C4-2B (cell line): ENCODE data around the gene KCNMA1.
A peak's percentile ranks its signal among the peaks of the same experiment; 100 is the strongest.

Source experiments
- H3K27ac ChIP-seq: fragments of 450-650 bp; 2 replicates; pipeline ENCODE4 v1.5.1; 2017
- CTCF ChIP-seq: fragments of 450-650 bp; conservative IDR thresholded peaks from 2 replicates; pipeline ENCODE4 v1.5.1; 2017; ENCODE audit warnings: mild to moderate bottlenecking
- ZFX ChIP-seq: fragments of 450-650 bp; IDR thresholded peaks from 2 replicates; pipeline ENCODE4 v1.6.1; 2017

Gene KCNMA1

GRCh38 chr10:77111611-77112550, 525.7 kb downstream of the KCNMA1 start:
- TF ChIP-seq CTCF (peak; percentile 89), ZFX (no peak)
- no peak overlapping the region for H3K27ac ChIP-seq

DNA sequence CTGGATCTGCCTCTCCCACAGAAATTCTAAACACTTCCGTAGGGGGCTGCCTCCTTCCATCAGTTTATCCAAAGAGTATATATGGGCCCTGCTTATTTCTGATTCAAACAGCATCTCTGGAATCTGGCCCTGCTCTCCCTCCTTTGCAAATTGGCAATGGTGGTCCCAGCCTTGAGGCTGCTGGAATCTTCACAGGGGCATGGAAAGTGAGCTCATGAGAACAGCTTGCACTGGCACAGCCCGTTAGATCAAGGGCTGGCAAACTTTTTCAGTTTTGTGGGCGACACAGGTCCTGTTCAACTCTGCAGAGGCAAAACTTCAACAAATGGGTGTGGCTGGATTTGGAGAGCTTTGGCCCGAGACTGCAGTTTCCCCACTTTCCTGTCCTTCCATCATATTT, 526.9 kb downstream of the KCNMA1 start:
- no peak overlapping the region for H3K27ac ChIP-seq
- TF ChIP-seq ZFX: no peak

DNA sequence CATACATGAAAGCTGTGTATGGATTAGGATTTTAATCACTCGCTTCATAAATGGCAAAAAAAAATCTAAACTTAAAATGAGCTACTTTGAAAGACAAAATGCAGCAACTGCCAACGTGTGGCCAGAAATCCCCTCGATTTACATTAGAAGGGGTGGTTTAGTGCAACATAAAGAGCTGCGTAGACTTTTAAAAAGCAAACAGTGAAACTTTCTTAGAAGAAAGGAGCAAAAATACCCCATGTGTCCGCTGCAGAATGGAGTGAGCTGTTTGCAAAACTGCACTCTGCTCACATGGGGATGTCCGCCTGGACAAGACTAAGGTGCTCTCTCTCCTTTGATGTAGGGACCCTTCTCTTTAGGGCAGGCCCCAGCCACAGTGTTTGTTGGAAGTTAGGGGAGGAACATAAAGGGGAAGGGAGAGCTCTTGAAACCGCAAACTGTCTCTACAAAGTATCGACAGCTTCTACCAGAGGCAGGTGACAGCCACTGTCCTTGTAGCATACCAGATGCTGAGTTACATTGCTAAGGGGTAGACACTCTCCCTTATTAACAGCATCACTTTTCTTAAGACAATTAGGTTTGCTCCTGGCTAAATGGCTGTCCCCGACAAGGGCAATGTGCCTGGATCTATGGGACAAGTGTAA, 528.1 kb downstream of the KCNMA1 start:
- TF ChIP-seq ZFX (no peak), CTCF (no peak)
- H3K27ac ChIP-seq: no peak overlapping the region

GRCh38 chr10:77106676-77107075, 530.9 kb downstream of the KCNMA1 start:
- no peak for TF ChIP-seq ZFX
- no peak for TF ChIP-seq CTCF
- H3K27ac ChIP-seq: no peak overlapping the region

DNA sequence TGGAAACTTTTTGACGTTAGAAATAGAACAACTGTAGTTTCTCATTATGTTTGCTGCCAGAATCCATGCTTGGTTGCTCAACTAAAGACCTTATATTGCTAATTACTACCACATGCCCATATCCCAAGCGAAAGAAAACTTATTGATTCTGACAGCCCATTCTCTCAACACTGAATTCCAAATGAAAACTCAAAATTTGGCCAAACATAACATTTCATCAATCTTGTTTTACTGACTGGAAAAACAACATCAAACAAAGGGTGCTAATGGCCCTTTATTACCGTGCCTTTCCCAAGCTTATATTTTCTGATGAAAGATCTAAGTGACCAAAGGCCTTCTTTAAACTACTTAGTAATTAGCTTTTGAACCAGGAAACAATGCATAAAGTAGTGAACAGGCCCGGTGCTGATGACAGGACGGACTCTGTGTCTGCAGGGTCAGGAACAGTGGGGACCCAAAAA, 531.8 kb downstream of the KCNMA1 start:
- TF ChIP-seq ZFX (no peak), CTCF (no peak)

DNA sequence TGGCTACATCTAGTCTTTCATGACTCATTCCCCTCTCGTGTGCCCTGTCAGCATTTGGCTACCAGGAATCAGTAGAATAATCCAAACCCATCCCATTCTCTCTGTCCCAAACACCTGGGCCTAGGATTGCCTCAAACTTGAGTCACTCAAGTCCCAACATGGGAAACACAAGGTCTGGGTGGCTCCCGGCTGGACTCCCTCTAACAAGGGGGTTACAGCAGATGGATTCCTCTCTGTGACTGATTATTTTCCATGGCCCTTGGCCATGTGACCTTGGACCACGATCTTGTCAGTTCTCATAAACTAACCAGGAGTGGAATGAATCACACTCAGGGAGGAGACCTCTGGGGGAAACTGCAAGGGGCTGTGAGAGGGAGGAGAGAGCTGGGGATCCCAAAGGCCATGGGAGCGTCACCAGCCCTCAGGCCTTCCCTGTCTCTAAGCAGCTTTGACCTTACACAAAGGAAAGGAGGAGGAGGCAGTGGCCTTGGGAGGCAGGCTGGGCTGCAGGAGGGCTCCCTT, 533.1 kb downstream of the KCNMA1 start:
- TF ChIP-seq CTCF: no peak
- TF ChIP-seq ZFX: no peak
- H3K27ac ChIP-seq: no peak overlapping the region

More for the DNA sequence above, 531.8 kb downstream of the KCNMA1 start:
- no peak overlapping the region for H3K27ac ChIP-seq

DNA sequence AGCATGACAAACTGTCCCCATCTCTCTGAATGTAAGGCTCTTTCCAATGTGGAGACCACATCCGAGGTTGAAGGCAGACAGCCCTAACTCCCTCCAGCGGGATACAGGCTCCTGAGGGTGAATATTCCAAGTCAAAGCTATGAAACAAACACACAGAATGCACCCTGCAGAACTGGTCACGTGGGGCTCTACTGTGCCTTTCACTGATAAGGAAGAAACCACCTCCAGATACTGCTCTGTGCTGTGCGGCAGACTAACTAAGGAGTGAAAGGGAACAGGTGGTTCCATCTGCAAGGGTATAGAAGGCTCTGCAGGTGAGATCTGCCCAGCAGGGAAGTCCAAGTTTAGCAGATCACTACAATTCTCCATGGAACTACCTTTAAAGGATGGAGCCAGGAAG, 534.4 kb downstream of the KCNMA1 start:
- TF ChIP-seq CTCF (no peak), ZFX (no peak)
- H3K27ac ChIP-seq: no peak overlapping the region
